ENCODE data around the gene KDM4D.

The KDM4D gene

DNA sequence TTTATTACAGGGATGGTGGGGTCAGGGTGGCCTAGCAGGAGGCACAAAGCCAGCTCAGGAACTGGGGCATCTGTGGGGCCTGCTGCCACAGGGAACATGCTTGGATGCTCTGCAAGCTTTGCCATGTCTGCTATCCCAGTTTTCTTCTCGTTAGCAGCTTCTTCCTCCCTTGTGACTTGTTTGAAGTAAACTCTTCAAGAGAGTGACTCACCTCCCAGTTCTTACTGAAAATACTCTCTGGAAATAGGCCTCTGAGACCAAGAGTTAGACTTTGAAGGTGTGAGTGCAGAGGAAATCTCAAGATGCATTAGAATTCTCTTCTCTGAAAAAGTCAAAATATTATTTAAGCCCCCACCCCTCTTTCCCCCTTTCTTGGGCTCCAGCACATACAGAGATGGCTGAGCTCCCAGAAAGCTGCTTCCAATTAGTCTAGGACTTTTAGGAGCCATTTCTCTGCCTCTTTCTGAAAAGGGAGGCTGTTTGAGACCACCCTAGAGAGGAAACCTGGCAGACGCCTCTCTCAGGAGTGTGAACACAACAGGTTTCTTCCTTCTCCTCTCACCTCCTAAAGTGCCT, 15.3 kb upstream of the KDM4D start:
- Histone ChIP-seq H3K9me3 (ENCODE audit: control insufficient read depth, insufficient read depth, low read length) (no peaks in the 10 kb centered on the region), H3K4me3 (ENCODE audit: low read length) (no peak overlapping the region), H3K36me3 (ENCODE audit: control insufficient read depth, insufficient read depth, low read length) (peaks cover 2% of the 10 kb centered on the region; the same call in 1 of the 2 replicates), H3K27me3 (ENCODE audit: control insufficient read depth, insufficient read depth, low read length) (no peaks in the 10 kb centered on the region), H3K27ac (ENCODE audit: low read length) (no peak overlapping the region), H3K4me1 (ENCODE audit: control insufficient read depth, insufficient read depth, low read length) (no peaks in the 10 kb centered on the region)
- WGBS (ENCODE audit: insufficient coverage, insufficient read length) = no CpG with 5 or more reads among the region's 2 CpGs
- no peak for DNase-seq (ENCODE audit: low read depth, low spot score)

DNA sequence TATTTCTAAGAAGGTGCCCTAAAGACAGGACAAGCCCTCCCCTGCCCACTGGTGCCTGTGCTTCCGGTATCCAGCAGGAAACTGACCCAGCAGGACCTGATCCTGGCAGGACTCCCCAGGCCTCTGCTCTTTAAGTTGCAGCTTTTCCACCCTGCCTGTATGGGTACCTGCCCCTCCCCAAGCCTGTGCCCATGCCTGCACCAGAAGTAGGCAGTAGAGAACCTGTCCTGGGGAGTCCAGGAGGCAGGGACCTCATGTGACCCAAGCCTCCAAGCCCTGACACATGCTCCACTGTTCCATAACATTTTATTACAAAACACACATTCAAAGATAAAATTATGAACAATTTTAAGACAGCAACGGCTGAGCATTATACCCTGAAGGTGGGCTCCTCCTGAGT, 14.3 kb upstream of the KDM4D start:
- Histone ChIP-seq H3K4me1 (ENCODE audit: control insufficient read depth, insufficient read depth, low read length) (no peaks in the 10 kb centered on the region), H3K9me3 (ENCODE audit: control insufficient read depth, insufficient read depth, low read length) (no peaks in the 10 kb centered on the region), H3K4me3 (ENCODE audit: low read length) (no peak overlapping the region), H3K27ac (ENCODE audit: low read length) (no peak overlapping the region), H3K27me3 (ENCODE audit: control insufficient read depth, insufficient read depth, low read length) (no peaks in the 10 kb centered on the region), H3K36me3 (ENCODE audit: control insufficient read depth, insufficient read depth, low read length) (peaks cover 2% of the 10 kb centered on the region; the same call in 1 of the 2 replicates)
- DNase-seq (ENCODE audit: low read depth, low spot score) = no peak
- WGBS (ENCODE audit: insufficient coverage, insufficient read length) = no CpG with 5 or more reads among the region's 2 CpGs

DNA sequence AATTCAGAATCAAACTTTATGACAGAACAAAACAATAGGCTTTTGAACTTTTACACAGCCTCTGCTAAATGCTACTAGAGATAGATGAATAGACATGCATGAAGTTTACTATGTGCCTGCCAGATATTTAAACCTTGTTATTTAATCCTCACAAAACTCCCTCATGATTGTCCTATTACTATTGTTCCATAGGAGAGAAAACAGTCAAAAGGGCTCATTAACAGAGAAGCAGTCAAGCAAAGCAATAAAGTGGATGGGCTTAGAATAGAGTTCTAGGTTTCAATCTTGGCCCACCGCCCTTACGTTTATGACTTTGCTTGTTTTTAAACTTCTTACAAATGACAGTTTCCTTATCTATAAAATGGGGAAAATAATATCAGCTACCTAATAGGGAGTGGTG, 13.0 kb upstream of the KDM4D start:
- no CpG with 5 or more reads among the region's 2 CpGs for WGBS (ENCODE audit: insufficient coverage, insufficient read length)
- no peak for DNase-seq (ENCODE audit: low read depth, low spot score)
- Histone ChIP-seq H3K4me3 (ENCODE audit: low read length) (no peak overlapping the region), H3K27me3 (ENCODE audit: control insufficient read depth, insufficient read depth, low read length) (no peaks in the 10 kb centered on the region), H3K9me3 (ENCODE audit: control insufficient read depth, insufficient read depth, low read length) (no peaks in the 10 kb centered on the region), H3K4me1 (ENCODE audit: control insufficient read depth, insufficient read depth, low read length) (no peaks in the 10 kb centered on the region), H3K36me3 (ENCODE audit: control insufficient read depth, insufficient read depth, low read length) (peaks cover 6% of the 10 kb centered on the region; the same call in 1 of the 2 replicates), H3K27ac (ENCODE audit: low read length) (no peak overlapping the region)

DNA sequence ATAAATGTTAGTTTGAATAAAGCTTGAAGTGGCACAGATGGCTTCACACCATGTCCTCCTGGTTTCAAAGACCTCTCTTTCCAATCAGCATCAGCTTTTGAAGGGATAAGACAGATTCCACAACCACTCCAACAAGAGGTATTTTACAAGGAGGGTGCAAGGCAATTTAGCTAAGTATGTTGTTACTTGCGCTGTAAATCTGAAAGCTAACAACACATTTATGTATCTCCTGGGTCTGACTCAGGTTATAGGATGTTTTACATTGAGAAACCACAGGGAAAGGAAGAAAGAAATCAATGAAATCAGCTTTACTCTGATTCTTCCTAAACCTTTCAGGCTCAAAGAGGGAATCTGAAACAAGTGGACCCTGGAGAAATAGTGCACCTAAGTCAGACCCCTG, 12.3 kb upstream of the KDM4D start:
- no CpG with 5 or more reads among the region's 1 CpG for WGBS (ENCODE audit: insufficient coverage, insufficient read length)
- peaks cover 11% of the 10 kb centered on the region; the same call in 1 of the 2 replicates for H3K36me3 ChIP-seq (ENCODE audit: control insufficient read depth, insufficient read depth, low read length)

DNA sequence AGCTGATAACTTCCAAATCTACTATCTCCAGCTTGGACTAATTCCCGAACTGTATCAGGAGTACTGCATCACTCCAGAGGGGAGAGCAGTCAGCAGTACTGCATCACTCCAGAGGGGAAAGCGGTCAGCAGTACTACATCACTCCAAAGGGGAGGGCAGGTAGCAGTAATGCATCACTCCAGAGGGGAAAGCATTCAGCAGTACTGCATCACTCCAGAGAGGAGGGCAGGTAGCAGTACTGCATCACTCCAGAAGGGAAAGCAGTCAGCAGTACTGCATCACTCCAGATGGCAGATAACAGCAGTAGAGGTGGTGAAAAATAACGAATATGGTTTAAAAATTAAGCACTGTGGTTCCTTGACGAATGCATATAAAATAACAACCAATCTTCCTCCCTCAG, 8.6 kb upstream of the KDM4D start:
- no peaks in the 10 kb centered on the region for H3K27me3 ChIP-seq (ENCODE audit: control insufficient read depth, insufficient read depth, low read length)
- H3K4me1 ChIP-seq (ENCODE audit: control insufficient read depth, insufficient read depth, low read length) = no peaks in the 10 kb centered on the region
- no peaks in the 10 kb centered on the region for H3K9me3 ChIP-seq (ENCODE audit: control insufficient read depth, insufficient read depth, low read length)
- DNase-seq (ENCODE audit: low read depth, low spot score) = no peak
- H3K36me3 ChIP-seq (ENCODE audit: control insufficient read depth, insufficient read depth, low read length) = peaks cover 11% of the 10 kb centered on the region; the same call in 1 of the 2 replicates
- no peak overlapping the region for H3K27ac ChIP-seq (ENCODE audit: low read length)
- no CpG with 5 or more reads among the region's 4 CpGs for WGBS (ENCODE audit: insufficient coverage, insufficient read length)
- no peak overlapping the region for H3K4me3 ChIP-seq (ENCODE audit: low read length)

More for the DNA sequence above, 12.3 kb upstream of the KDM4D start:
- Histone ChIP-seq H3K27me3 (ENCODE audit: control insufficient read depth, insufficient read depth, low read length) (no peaks in the 10 kb centered on the region), H3K27ac (ENCODE audit: low read length) (no peak overlapping the region), H3K4me1 (ENCODE audit: control insufficient read depth, insufficient read depth, low read length) (no peaks in the 10 kb centered on the region), H3K9me3 (ENCODE audit: control insufficient read depth, insufficient read depth, low read length) (no peaks in the 10 kb centered on the region), H3K4me3 (ENCODE audit: low read length) (no peak overlapping the region)
- DNase-seq (ENCODE audit: low read depth, low spot score) = no peak

DNA sequence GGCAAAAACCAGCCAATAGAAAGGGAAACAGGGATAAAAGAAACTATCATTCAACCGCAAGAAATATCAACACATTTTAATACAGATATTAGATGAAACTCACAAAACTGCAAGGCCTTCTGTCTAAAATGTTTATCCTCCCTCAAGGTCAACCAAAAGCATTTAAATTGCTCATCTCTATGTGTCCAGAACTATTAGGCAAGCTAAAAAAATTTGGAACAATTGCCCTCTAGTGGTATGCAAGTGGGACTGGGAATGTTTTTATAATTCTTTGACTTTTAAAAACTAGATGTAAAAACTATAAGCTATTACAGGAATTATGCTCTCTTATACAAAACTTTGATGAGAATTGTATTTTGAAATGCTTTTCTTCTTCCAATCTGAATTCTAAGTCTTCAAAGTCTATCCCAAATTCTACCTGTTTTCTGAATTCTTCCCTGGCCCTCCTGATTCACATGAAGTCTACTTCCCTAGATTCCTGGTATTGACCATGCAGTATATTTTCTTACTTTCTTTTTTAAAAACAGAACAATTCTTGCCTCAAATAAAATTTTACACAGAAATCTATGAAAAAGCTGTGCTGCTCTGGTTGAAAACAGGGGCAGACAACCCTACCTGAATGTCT, 5.1 kb upstream of the KDM4D start:
- Histone ChIP-seq H3K36me3 (ENCODE audit: control insufficient read depth, insufficient read depth, low read length) (peaks cover 12% of the 10 kb centered on the region; the same call in 1 of the 2 replicates), H3K9me3 (ENCODE audit: control insufficient read depth, insufficient read depth, low read length) (no peaks in the 10 kb centered on the region), H3K27me3 (ENCODE audit: control insufficient read depth, insufficient read depth, low read length) (no peaks in the 10 kb centered on the region), H3K4me3 (ENCODE audit: low read length) (no peak overlapping the region), H3K4me1 (ENCODE audit: control insufficient read depth, insufficient read depth, low read length) (no peaks in the 10 kb centered on the region), H3K27ac (ENCODE audit: low read length) (no peak overlapping the region)
- WGBS (ENCODE audit: insufficient coverage, insufficient read length) = no CpG with 5 or more reads among the region's 1 CpG
- DNase-seq (ENCODE audit: low read depth, low spot score) = no peak

DNA sequence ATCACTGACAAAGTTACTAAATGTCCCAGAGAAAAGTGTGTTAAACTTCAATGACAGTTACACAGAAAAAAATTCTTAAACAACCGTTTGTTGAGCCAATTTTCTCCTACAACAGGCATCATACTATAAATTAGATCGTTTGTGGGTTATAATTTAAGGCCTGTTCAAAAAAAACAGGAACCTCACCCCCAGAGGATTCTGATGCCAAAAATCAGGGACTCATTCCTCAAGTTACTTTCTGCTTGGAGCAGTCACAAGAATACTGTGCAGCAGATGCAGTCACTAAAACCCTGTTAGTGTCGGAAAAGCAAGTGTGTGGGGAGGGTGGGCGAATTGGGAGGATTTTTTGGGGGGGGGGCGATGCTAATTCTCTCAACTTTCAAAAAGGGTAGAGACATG, 810 bp upstream of the KDM4D start:
- Histone ChIP-seq H3K4me1 (ENCODE audit: control insufficient read depth, insufficient read depth, low read length) (no peaks in the 10 kb centered on the region), H3K27me3 (ENCODE audit: control insufficient read depth, insufficient read depth, low read length) (no peaks in the 10 kb centered on the region), H3K4me3 (ENCODE audit: low read length) (peak overlapping the region; percentile 92; the same call in 1 of the 2 replicates), H3K9me3 (ENCODE audit: control insufficient read depth, insufficient read depth, low read length) (no peaks in the 10 kb centered on the region), H3K36me3 (ENCODE audit: control insufficient read depth, insufficient read depth, low read length) (peaks cover 3% of the 10 kb centered on the region; the same call in 1 of the 2 replicates), H3K27ac (ENCODE audit: low read length) (no peak overlapping the region)
- no peak for DNase-seq (ENCODE audit: low read depth, low spot score)
- WGBS (ENCODE audit: insufficient coverage, insufficient read length) = no CpG with 5 or more reads among the region's 5 CpGs

DNA sequence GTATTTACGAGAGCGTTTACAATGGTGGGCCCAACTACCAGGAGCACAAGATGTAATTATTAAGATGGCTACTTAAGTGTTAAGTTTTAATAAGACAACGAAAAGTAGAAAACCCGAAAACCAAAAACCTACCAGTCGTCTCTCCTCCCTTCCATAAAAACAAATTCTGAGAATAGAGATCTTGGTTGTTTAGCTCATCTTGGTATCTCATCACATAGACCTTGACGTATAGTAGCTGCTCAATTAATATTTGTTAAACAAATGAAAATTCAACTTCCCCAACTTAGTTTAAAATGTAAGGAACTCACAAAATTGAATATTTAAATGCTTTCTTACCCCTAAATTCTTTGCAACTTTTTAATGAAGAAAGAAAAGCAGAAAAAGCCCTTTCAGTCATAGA, 669 bp downstream of the KDM4D start:
- Histone ChIP-seq H3K27me3 (ENCODE audit: control insufficient read depth, insufficient read depth, low read length) (no peaks in the 10 kb centered on the region), H3K4me3 (ENCODE audit: low read length) (peak overlapping the region; percentile 92; the same call in 1 of the 2 replicates), H3K27ac (ENCODE audit: low read length) (no peak overlapping the region), H3K9me3 (ENCODE audit: control insufficient read depth, insufficient read depth, low read length) (no peaks in the 10 kb centered on the region), H3K4me1 (ENCODE audit: control insufficient read depth, insufficient read depth, low read length) (no peaks in the 10 kb centered on the region), H3K36me3 (ENCODE audit: control insufficient read depth, insufficient read depth, low read length) (peaks cover 3% of the 10 kb centered on the region; the same call in 1 of the 2 replicates)
- WGBS (ENCODE audit: insufficient coverage, insufficient read length) = no CpG with 5 or more reads among the region's 6 CpGs
- DNase-seq (ENCODE audit: low read depth, low spot score) = no peak

DNA sequence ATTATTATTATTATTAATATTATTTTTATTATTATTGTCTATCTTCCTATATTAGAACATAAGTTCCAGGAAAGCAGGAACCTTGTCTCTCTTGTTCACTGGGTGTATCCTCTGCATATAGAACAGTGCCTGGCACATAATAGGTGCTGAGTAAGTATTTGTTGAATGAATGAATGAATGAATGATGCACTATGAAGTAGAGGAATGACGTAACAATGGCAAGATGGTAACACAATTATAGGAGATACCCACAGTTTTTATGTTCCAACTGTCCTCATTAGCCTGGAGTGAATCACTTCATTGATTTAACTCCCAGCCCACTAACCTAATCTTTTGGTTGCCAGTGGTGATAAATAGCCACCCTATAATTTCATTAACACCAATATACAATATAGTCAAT, 2.1 kb downstream of the KDM4D start:
- WGBS (ENCODE audit: insufficient coverage, insufficient read length) = no CpG with 5 or more reads among the region's 1 CpG
- Histone ChIP-seq H3K27ac (ENCODE audit: low read length) (no peak overlapping the region), H3K36me3 (ENCODE audit: control insufficient read depth, insufficient read depth, low read length) (no peaks in the 10 kb centered on the region), H3K9me3 (ENCODE audit: control insufficient read depth, insufficient read depth, low read length) (no peaks in the 10 kb centered on the region), H3K4me1 (ENCODE audit: control insufficient read depth, insufficient read depth, low read length) (no peaks in the 10 kb centered on the region), H3K27me3 (ENCODE audit: control insufficient read depth, insufficient read depth, low read length) (no peaks in the 10 kb centered on the region), H3K4me3 (ENCODE audit: low read length) (no peak overlapping the region)
- no peak for DNase-seq (ENCODE audit: low read depth, low spot score)

DNA sequence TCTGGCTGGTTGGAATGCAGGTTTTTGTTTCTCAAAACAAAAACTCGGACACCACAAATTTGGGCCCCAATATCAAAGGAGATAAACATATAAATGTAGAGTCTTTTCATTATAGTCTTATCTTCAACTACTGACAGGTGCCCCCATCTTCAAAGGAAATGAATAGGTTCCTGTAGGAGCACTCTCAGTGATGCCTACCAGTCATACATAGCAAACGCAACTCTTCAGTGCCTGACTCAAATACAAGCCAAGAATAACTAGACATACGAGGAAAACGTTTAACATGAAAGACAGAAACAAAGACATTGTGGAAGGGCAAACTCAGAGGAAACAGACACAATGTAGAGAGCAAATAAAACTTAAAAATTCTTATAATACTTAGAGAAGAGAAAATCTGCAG, 13.9 kb downstream of the KDM4D start:
- WGBS (ENCODE audit: insufficient coverage, insufficient read length) = no CpG with 5 or more reads among the region's 4 CpGs
- Histone ChIP-seq H3K4me3 (ENCODE audit: low read length) (no peak overlapping the region), H3K4me1 (ENCODE audit: control insufficient read depth, insufficient read depth, low read length) (no peaks in the 10 kb centered on the region), H3K9me3 (ENCODE audit: control insufficient read depth, insufficient read depth, low read length) (no peaks in the 10 kb centered on the region), H3K27ac (ENCODE audit: low read length) (no peak overlapping the region), H3K36me3 (ENCODE audit: control insufficient read depth, insufficient read depth, low read length) (no peaks in the 10 kb centered on the region), H3K27me3 (ENCODE audit: control insufficient read depth, insufficient read depth, low read length) (no peaks in the 10 kb centered on the region)
- DNase-seq (ENCODE audit: low read depth, low spot score) = no peak

DNA sequence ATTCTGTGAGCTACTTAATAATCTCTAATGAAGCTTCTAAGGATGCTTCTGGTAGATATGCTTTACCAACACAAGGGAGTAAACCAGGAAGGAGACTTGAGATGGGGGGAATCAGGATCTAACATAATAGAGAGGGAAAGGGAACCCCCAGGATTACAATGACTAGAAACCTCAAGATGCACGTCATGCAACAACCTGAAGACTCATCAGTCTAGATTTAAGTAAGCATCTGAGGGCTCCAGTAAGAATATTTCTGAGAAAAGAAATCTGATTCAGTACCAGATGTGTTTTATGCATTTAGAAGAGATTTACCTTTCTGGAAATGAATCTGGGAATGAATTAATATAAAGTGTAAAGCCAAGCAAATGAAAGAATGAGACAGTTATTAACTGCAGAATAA, 15.2 kb downstream of the KDM4D start:
- no CpG with 5 or more reads among the region's 1 CpG for WGBS (ENCODE audit: insufficient coverage, insufficient read length)
- Histone ChIP-seq H3K4me3 (ENCODE audit: low read length) (no peak overlapping the region), H3K4me1 (ENCODE audit: control insufficient read depth, insufficient read depth, low read length) (no peaks in the 10 kb centered on the region), H3K27me3 (ENCODE audit: control insufficient read depth, insufficient read depth, low read length) (no peaks in the 10 kb centered on the region), H3K9me3 (ENCODE audit: control insufficient read depth, insufficient read depth, low read length) (no peaks in the 10 kb centered on the region), H3K27ac (ENCODE audit: low read length) (no peak overlapping the region), H3K36me3 (ENCODE audit: control insufficient read depth, insufficient read depth, low read length) (no peaks in the 10 kb centered on the region)
- no peak for DNase-seq (ENCODE audit: low read depth, low spot score)

Measured in iPS DF 6.9 (cell line).